ENCODE results near the gene EPHA8. TPM values are rescaled to one million over a fixed set of nuclear protein-coding genes. Genes with fewer than 3 reads are reported as not detected.

EPHA8 gene
- total and polyA plus RNA-seq, 2 of the 13 experiments (the other 11 are each of a cell fraction or from before 2014, with no cell fraction given) = not detected

DNA sequence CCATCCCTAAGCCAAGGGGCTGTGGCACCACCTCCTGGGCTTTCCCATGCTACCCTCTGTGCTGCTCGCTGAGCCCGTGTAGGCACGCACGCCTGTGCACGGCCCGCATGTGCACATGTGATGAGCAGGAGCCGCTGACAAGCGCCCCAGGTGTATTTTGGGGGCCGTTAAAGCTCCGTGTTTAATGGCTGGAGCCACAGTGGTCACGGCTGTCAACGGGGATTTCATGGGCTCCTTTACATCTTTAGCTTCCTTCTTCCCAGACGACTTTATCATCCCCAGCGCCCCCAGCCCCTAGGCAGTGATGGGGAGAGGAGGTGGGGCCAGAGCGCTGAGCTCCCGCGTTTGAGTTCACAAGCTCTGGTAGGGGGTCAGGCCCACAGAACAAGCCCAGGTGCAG lies 11.7 kb upstream of the EPHA8 start:
- no peak overlapping the region for H3K4me3 ChIP-seq (replicated peaks in 1 of 3; ENCODE audit: insufficient read depth in 1 of 3, low read depth in 2 of 3, low read length in 3 of 3)
- DNase-seq (ENCODE audit: low spot score) = no peak
- no peak for TF ChIP-seq NFAT5 (CRISPR knock-in tag; IDR thresholded peaks at IDR 0.05)
- TF ChIP-seq MED13 (CRISPR knock-in tag; IDR thresholded peaks at IDR 0.05) = no peak
- peaks cover 3% of the 10 kb centered on the region; the same call in 1 of the 2 replicates for H4K20me1 ChIP-seq (ENCODE audit: insufficient read depth, low read length)
- BruUV-seq (replicated peaks) = no TSS peak
- no peak for FAIRE-seq
- ChIA-PET POLR2A (no interaction called here), CTCF (ENCODE audit: low intra/inter-chr PET ratio, low total read pairs) (no interaction called here)
- WGBS (ENCODE audit: low lambda C conversion rate) = 50% methylated on average over 9 of the region's 17 CpGs
- intact Hi-C loops (cut with micrococcal nuclease; ENCODE audit: unreplicated experiment) (no loop called here), in situ Hi-C loops (cut with HindIII; ENCODE audit: extremely low pct_ligation_motif_present, low pct_unique_long_range_greater_than_20kb) (no loop called here)
- no peak overlapping the region for H2AFZ ChIP-seq (ENCODE audit: low read length)
- no peak overlapping the region for H3K27ac ChIP-seq (ENCODE audit: extremely low read length, insufficient read depth, low read length)
- no peaks in the 10 kb centered on the region for H3K9me3 ChIP-seq (ENCODE audit: low read length)
- no peak for ATAC-seq
- peaks cover 19 to 86% of the 10 kb centered on the region in 2 experiments for H3K27me3 ChIP-seq (ENCODE audit: control insufficient read depth in 1 of 2, insufficient read depth in 2 of 2, low read length in 2 of 2)
- no peak overlapping the region for H3K4me2 ChIP-seq (ENCODE audit: low read depth, low read length)
- peaks cover 8% of the 10 kb centered on the region; the same call in 1 of the 2 replicates for H3K4me1 ChIP-seq (ENCODE audit: insufficient read depth, low read length)
- no peaks in the 10 kb centered on the region for H3K79me2 ChIP-seq (ENCODE audit: insufficient read depth, low read length)
- no peak overlapping the region for H3K9ac ChIP-seq (ENCODE audit: insufficient read depth, low read depth, low read length)
- H3K36me3 ChIP-seq (replicated peaks in 1 of 2; ENCODE audit: control insufficient read depth in 1 of 2, insufficient read depth in 2 of 2, low read length in 2 of 2) = no peaks in the 10 kb centered on the region

DNA sequence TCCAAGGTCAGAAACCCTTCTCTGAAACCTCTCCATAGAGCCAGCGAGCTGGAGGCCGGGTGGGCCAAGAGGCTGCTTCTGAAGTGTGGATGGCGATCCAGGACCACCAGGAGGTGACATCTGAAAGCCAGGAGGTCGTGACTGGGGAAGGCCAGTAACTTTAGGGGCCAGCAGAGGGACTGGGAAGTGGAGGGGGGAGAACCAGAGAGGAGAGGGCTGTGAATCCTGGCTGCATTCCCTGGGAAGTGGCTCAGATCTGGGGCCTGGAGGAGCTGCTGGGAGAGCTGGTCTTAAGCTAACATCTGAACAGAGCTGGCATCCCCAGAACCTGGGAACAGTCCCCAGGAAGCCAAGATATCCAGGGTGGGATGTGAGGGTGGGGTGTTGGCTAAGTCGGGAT lies 11.3 kb upstream of the EPHA8 start:
- WGBS (ENCODE audit: low lambda C conversion rate) = 3% methylated on average over 4 of the region's 5 CpGs
- Histone ChIP-seq H3K4me2 (ENCODE audit: low read depth, low read length) (no peak overlapping the region), H2AFZ (ENCODE audit: low read length) (no peak overlapping the region), H3K27ac (ENCODE audit: extremely low read length, insufficient read depth, low read length) (no peak overlapping the region), H3K9ac (ENCODE audit: insufficient read depth, low read depth, low read length) (no peak overlapping the region), H3K27me3 (ENCODE audit: control insufficient read depth in 1 of 2, insufficient read depth in 2 of 2, low read length in 2 of 2) (peaks cover 18 to 86% of the 10 kb centered on the region in 2 experiments), H3K9me3 (ENCODE audit: low read length) (no peaks in the 10 kb centered on the region), H4K20me1 (ENCODE audit: insufficient read depth, low read length) (peaks cover 3% of the 10 kb centered on the region; the same call in 1 of the 2 replicates), H3K36me3 (replicated peaks in 1 of 2; ENCODE audit: control insufficient read depth in 1 of 2, insufficient read depth in 2 of 2, low read length in 2 of 2) (no peaks in the 10 kb centered on the region), H3K4me1 (ENCODE audit: insufficient read depth, low read length) (peaks cover 12% of the 10 kb centered on the region; the same call in 1 of the 2 replicates), H3K4me3 (replicated peaks in 1 of 3; ENCODE audit: insufficient read depth in 1 of 3, low read depth in 2 of 3, low read length in 3 of 3) (no peak overlapping the region), H3K79me2 (ENCODE audit: insufficient read depth, low read length) (no peaks in the 10 kb centered on the region)
- no peak for TF ChIP-seq ZNF567 (CRISPR knock-in tag; IDR thresholded peaks at IDR 0.05; ENCODE audit: borderline replicate concordance)
- TF ChIP-seq ZNF138 (CRISPR knock-in tag; IDR thresholded peaks at IDR 0.05; ENCODE audit: low read depth) = no peak
- TF ChIP-seq BHLHE40 (IDR thresholded peaks at IDR 0.05; ENCODE audit: low read length) = no peak
- TF ChIP-seq ZKSCAN5 (CRISPR knock-in tag; IDR thresholded peaks at IDR 0.05) = no peak
- no peak for TF ChIP-seq ZMYM2 (CRISPR knock-in tag; IDR thresholded peaks at IDR 0.05)
- in situ Hi-C loops (cut with HindIII; ENCODE audit: extremely low pct_ligation_motif_present, low pct_unique_long_range_greater_than_20kb) (no loop called here), intact Hi-C loops (cut with micrococcal nuclease; ENCODE audit: unreplicated experiment) (no loop called here)
- no peak for DNase-seq (ENCODE audit: low spot score)
- ATAC-seq = no peak
- no peak for FAIRE-seq
- ChIA-PET POLR2A (no interaction called here), CTCF (ENCODE audit: low intra/inter-chr PET ratio, low total read pairs) (no interaction called here)
- no TSS peak for BruUV-seq (replicated peaks)
